HG02759 (cell line): ENCODE results near the gene MFRP.

Experiments used
- ATAC-seq: cut with Tn5 transposase; IDR thresholded peaks from one replicate; pipeline ENCODE4 v1.9.1; 2021; ENCODE audit warnings: mild to moderate bottlenecking, moderate library complexity; ENCODE audit not compliant: unreplicated experiment

Gene MFRP

DNA sequence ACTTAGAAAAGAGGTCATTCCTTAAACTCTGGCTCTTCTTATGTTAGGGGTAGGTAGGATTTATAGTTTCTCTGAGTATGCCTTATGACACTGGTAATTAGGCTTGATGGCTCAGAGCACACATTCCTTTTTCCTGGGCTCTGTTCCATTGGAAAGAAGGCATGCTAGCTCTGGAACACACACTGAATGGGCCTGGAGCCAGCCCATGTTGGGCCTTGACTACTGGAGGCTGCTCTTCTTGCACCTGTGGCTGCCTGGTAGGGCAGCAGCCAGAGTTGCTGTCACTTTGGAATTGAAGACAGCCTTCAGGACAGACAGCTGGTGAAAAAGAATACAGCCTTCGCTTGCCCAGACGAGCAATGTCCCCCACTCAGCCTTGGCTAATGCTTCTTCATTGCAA lies 47.8 kb downstream of the MFRP start:
- no peak for ATAC-seq

DNA sequence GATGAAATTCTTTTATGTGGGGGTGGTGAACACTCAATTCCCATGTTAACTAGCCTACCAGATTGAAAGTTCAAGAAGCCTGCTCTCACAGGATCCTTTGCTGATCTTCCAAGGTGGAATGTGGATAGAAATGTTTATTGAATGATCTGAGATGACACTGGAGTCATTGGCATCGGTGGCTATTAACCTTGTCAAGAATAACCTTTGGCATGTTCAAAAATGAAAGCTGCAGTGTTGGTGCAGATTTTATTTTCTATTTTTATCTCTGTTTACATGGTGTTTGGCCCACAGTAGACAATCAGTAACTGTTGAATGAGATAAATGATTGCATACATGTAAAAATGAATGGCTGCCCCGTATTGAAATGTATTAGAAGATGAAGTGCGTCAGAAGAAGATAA lies 48.6 kb downstream of the MFRP start:
- ATAC-seq, result no peak

DNA sequence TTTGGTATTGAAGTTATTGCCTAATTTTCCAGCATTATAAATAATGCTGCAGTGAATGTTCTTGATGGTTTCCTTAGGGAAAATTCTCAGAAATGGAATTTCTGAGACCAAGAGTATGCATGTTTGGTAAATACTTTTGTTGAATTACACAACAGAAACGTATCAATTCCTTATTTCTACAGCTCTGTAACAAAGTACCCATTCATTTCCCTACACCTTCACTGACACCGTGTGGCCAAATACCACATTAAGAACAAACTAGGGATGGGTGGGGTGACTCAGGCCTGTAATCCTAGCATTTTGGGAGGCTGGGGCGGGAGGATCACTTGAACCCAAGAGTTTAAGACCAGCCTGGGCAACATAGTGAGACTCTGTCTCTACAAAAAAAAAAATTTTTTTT lies 51.3 kb downstream of the MFRP start:
- ATAC-seq, result no peak

DNA sequence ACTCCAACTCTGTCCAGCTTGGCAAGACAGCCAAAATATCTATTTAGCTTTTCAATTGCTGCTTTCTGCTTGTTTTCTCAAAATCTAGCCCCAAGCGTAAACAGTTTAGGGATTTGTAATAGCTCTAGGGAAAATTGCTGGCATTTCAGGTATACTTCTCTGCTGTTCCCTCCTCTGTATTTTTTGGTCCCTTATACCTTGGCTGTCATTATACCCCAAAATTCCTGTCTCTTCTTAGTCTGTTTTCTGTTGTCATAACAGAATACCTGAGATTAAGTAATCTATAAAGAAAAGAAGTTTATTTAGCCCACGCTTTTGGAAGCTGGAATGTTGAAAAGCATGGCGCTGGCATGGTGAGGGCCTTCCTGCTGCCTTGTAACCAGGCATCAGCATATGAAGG lies 53.0 kb downstream of the MFRP start:
- ATAC-seq, result no peak

DNA sequence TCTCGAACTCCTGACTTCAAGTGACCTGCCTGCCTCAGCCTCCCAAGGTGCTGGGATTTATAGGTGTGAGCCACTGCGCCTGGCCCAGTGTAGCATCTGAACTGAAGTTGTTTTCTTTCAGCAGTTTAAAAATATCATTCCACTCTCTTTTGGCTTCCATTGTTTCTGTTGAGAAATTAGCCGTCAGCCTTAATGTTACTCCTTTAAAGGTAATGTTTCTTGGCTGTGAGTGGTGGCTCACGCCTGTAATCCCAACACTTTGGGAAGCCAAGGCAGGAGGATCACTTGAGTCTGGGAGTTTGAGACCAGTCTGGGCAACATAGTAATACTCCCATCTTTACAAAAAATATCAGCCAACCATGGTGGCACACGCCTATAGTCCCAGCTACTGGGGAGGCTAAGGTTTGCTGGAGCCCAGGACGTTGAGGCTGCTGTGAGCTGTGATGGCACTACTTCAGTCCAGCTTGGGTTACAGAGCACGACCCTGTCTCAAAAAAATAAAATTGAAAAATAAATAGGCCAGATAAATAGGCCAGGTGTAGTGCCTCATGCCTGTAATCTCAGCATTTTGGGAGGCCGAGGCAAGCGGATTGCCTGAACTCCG lies 55.5 kb downstream of the MFRP start:
- no peak for ATAC-seq
